Testis (tissue), 3 donors: ENCODE data around the gene ATP1B3. TPM values are rescaled to one million over a fixed set of nuclear protein-coding genes. Genes with fewer than 3 reads are reported as not detected.
"Not testable (repeated sequence)": the region's sequence is repeated elsewhere in the genome, so short reads cannot be mapped to it uniquely, and the experiment has no call there.

Experiments used
- DNase-seq: peaks from one replicate; pipeline ENCODE4 v3.0.0-alpha.2; 2019
- H3K27ac ChIP-seq, 2 donors: fragments of 200-600 bp; sonication (generic); one replicate each; pipeline ENCODE4 v1.5.1; 2019
- H3K27me3 ChIP-seq: fragments of 200-600 bp; sonication (generic); one replicate; pipeline ENCODE4 v1.5.1; 2019
- H3K36me3 ChIP-seq: fragments of 200-600 bp; sonication (generic); one replicate; pipeline ENCODE4 v1.5.1; 2017; ENCODE audit warnings: low read depth; ENCODE audit errors: missing control alignments
- H3K4me1 ChIP-seq: fragments of 200-600 bp; sonication (generic); one replicate; pipeline ENCODE4 v1.5.1; 2019
- H3K4me3 ChIP-seq, 2 donors: fragments of 200-600 bp; sonication (generic); one replicate each; pipeline ENCODE4 v1.5.1; 2017 to 2019
- H3K9me3 ChIP-seq: fragments of 200-600 bp; sonication (generic); one replicate; pipeline ENCODE4 v1.5.1; 2017
- POLR2A ChIP-seq: fragments of 450-650 bp; IDR thresholded peaks from one replicate; pipeline ENCODE4 v1.6.1; 2017; ENCODE audit warnings: antibody characterized with exemption, mild to moderate bottlenecking, moderate library complexity
- WGBS, 2 donors: methylation state at CpG; one replicate each; pipeline ENCODE4 v1.1.5; 2018; 5-methylcytosine and 5-hydroxymethylcytosine counted together
- intact Hi-C: fragments of 100-400 bp; cut with DNase I; formaldehyde crosslinking; loops from one replicate; pipeline ENCODE4 v1.15.1; 2023; ENCODE audit warnings: low total_unique reads
- polyA plus RNA-seq: library from polyadenylated mRNA; stranded (reverse); fragments of 350-450 nt; fragmentation: Illumina TruSeq; extraction: RNeasy Lipid Tissue Mini Kit (QIAGEN cat#74804); gene quantifications from one replicate; pipeline ENCODE4 v1.2.3, GENCODE V29; 2014; ENCODE audit warnings: low read depth, low replicate concordance; ENCODE audit not compliant: insufficient read depth
- total RNA-seq, 2 donors: library from RNA; depleted of rRNA; stranded (reverse); fragments of >200 nt; gene quantifications; one replicate each; pipeline ENCODE4 v1.2.3, GENCODE V29; 2016
- TF ChIP-seq, protein P1 (sequence below), 3 experiments: fragments of 450-650 bp in 2 of 3; fragments of 200-600 bp in 1 of 3; sonication (generic) in 1 of 3; IDR thresholded peaks; one replicate each; pipeline ENCODE4 v1.5.1; 2016 to 2019; ENCODE audit warnings: antibody characterized with exemption in 3 of 3, mild to moderate bottlenecking in 2 of 3, moderate library complexity in 1 of 3

The ATP1B3 gene
- total and polyA plus RNA-seq, 3 donors from 2014 or later = 47.1 to 147 (median 79.5) TPM

DNA sequence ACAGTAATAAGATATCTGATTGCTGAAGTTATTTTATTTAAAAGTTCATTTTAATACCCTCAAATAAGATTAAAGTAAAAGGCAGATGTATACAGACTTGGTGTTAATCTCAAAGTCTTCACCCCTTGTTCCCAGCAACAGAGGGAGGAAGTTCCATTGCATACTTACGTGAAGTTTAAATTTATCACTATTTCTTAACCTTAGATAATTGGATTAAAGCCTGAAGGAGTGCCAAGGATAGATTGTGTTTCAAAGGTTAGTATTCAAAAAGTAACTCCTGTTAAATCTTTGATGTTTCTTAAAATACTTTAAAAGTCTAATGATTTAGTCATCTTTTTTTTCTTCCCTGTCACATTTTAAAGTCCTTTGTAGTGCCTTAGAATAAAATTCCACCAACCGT lies 39.3 kb downstream of the ATP1B3 start:
- Histone ChIP-seq H3K27ac (no peak overlapping the region), H3K4me1 (no peaks in the 10 kb centered on the region), H3K27me3 (no peaks in the 10 kb centered on the region), H3K36me3 (no peaks in the 10 kb centered on the region), H3K4me3 (no peak overlapping the region), H3K9me3 (no peaks in the 10 kb centered on the region)
- no peak for DNase-seq
- intact Hi-C loops = no loop called here
- no peak for TF ChIP-seq POLR2A
- TF ChIP-seq, protein P1, sequence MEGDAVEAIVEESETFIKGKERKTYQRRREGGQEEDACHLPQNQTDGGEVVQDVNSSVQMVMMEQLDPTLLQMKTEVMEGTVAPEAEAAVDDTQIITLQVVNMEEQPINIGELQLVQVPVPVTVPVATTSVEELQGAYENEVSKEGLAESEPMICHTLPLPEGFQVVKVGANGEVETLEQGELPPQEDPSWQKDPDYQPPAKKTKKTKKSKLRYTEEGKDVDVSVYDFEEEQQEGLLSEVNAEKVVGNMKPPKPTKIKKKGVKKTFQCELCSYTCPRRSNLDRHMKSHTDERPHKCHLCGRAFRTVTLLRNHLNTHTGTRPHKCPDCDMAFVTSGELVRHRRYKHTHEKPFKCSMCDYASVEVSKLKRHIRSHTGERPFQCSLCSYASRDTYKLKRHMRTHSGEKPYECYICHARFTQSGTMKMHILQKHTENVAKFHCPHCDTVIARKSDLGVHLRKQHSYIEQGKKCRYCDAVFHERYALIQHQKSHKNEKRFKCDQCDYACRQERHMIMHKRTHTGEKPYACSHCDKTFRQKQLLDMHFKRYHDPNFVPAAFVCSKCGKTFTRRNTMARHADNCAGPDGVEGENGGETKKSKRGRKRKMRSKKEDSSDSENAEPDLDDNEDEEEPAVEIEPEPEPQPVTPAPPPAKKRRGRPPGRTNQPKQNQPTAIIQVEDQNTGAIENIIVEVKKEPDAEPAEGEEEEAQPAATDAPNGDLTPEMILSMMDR (IDR thresholded peaks at IDR 0.05) = no peak
- WGBS, 2 donors = 78 to 80% methylated on average over 2 of the region's 2 CpGs

DNA sequence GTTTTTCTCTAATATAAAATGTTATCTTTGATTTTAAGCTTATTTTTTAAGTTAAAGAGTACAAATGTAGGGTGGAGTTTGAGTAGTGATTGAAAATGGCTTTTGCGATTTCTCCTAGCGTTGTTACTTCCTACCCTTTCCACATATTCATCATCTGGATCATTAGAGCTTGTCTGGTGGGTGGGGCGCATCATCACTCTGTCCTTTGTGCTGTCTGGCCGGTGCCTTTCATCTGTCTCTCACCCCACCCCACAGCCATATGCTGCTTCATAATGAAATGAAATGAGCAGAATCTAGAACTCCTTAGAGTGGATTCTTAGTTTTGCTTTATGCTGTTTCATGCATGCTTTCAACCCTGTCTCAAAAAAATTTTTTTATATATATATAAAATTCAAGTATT lies 44.3 kb downstream of the ATP1B3 start:
- H3K27ac ChIP-seq = no peak overlapping the region
- TF ChIP-seq POLR2A = no peak
- TF ChIP-seq, protein P1 (IDR thresholded peaks at IDR 0.05) = no peak
- intact Hi-C loops = no loop called here
- 86 to 94% methylated on average over 4 of the region's 4 CpGs for WGBS, 2 donors
- H3K27me3 ChIP-seq = no peaks in the 10 kb centered on the region
- no peak overlapping the region for H3K4me3 ChIP-seq
- H3K36me3 ChIP-seq = no peaks in the 10 kb centered on the region
- no peaks in the 10 kb centered on the region for H3K9me3 ChIP-seq
- no peak for DNase-seq
- H3K4me1 ChIP-seq = no peaks in the 10 kb centered on the region

GRCh38 chr3:141921316-141921715 lies 44.9 kb downstream of the ATP1B3 start:
- Histone ChIP-seq H3K27me3 (no peaks in the 10 kb centered on the region), H3K36me3 (no peaks in the 10 kb centered on the region), H3K9me3 (no peaks in the 10 kb centered on the region), H3K27ac (no peak overlapping the region), H3K4me3 (no peak overlapping the region), H3K4me1 (no peaks in the 10 kb centered on the region)
- TF ChIP-seq, protein P1 (IDR thresholded peaks at IDR 0.05) = no peak
- no peak for TF ChIP-seq POLR2A
- DNase-seq = no peak
- 83 to 92% methylated on average over 2 of the region's 2 CpGs for WGBS, 2 donors
- intact Hi-C loops = no loop called here

DNA sequence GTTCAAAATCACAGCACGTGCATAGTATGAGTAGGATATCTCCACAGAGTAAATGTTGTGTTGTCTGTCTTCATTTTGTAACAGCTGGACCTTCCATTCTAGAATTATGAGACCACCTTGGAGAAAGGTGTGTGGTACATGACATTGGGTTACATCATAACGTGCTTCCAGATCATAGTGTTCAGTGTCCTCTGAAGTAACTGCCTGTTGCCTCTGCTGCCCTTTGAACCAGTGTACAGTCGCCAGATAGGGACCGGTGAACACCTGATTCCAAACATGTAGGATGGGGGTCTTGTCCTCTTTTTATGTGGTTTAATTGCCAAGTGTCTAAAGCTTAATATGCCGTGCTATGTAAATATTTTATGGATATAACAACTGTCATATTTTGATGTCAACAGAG lies 49.2 kb downstream of the ATP1B3 start:
- H3K4me1 ChIP-seq, H3K27ac ChIP-seq, DNase-seq, H3K9me3 ChIP-seq, H3K27me3 ChIP-seq, H3K36me3 ChIP-seq, H3K4me3 ChIP-seq, intact Hi-C loops: not testable (repeated sequence)
- 79 to 90% methylated on average over 5 of the region's 5 CpGs for WGBS, 2 donors

GRCh38 chr3:141926929-141927328 lies 50.5 kb downstream of the ATP1B3 start:
- no peaks in the 10 kb centered on the region for H3K9me3 ChIP-seq
- intact Hi-C loops = no loop called here

More at GRCh38 chr3:141926929-141927328, 50.5 kb downstream of the ATP1B3 start:
- Histone ChIP-seq H3K36me3 (no peaks in the 10 kb centered on the region), H3K4me1 (no peaks in the 10 kb centered on the region), H3K4me3 (no peak overlapping the region), H3K27ac (no peak overlapping the region), H3K27me3 (no peaks in the 10 kb centered on the region)
- 53 to 66% methylated on average over 9 of the region's 9 CpGs for WGBS, 2 donors
- DNase-seq = no peak
- no peak for TF ChIP-seq POLR2A
- TF ChIP-seq, protein P1 (IDR thresholded peaks at IDR 0.05) = no peak
